ENCODE results near the gene TMEM87B. TPM values are rescaled to one million over a fixed set of nuclear protein-coding genes. Genes with fewer than 3 reads are reported as not detected.

Gene TMEM87B
- total RNA-seq, 1 experiment from 2014 or later = 14.8 TPM

GRCh38 chr2:112032224-112032586 is 22.9 kb upstream of the TMEM87B start:
- no TSS peak for BruUV-seq (replicated peaks)
- ChIA-PET RAD21 (ENCODE audit: low non-redundant PET in 1 of 2, low total read pairs in 2 of 2, uncharacterized antibody in 2 of 2, unreplicated experiment in 2 of 2) (no interaction called here), POLR2A (interaction anchor here (1.0 kb wide), 1 partner anchor 53 kb away, joined by 4 read pairs; no protein-coding TSS in a partner anchor), CTCF (interaction anchor here (1.2 kb wide), 1 partner anchor 12 kb away, joined by 5 read pairs; no protein-coding TSS in a partner anchor)
- Histone ChIP-seq H3K4me2 (ENCODE audit: low read length) (peak overlapping the region; percentile 57; the same call in 1 of the 2 replicates), H4K20me1 (ENCODE audit: insufficient read depth) (no peaks in the 10 kb centered on the region), H3K4me1 (ENCODE audit: control insufficient read depth in 1 of 2, insufficient read depth in 2 of 2, low read length in 2 of 2) (peaks cover 29 to 30% of the 10 kb centered on the region in 2 experiments), H3K4me3 (replicated peaks in 1 of 2; ENCODE audit: low read depth in 1 of 2, low read length in 2 of 2) (no peak overlapping the region), H2AFZ (ENCODE audit: low read depth, low read length, poor library complexity, severe bottlenecking) (no peak overlapping the region), H3K27me3 (ENCODE audit: insufficient read depth, low read length) (no peaks in the 10 kb centered on the region), H3K9me2 (ENCODE audit: insufficient read depth) (no peaks in the 10 kb centered on the region), H3K9ac (ENCODE audit: low read length) (no peak overlapping the region), H3K79me2 (ENCODE audit: insufficient read depth, low read length) (no peaks in the 10 kb centered on the region), H3K9me3 (ENCODE audit: control insufficient read depth in 1 of 2, insufficient read depth in 1 of 2, low read depth in 1 of 2, low read length in 2 of 2) (peaks cover 0 to 2% of the 10 kb centered on the region in 2 experiments; a peak in 1 of 4 replicates), H3K27ac (ENCODE audit: low read depth, low read length) (no peak overlapping the region), H3K36me3 (ENCODE audit: control insufficient read depth in 1 of 2, insufficient read depth in 2 of 2, low read length in 2 of 2) (no peaks in the 10 kb centered on the region)
- ATAC-seq = no peak
- no peak for TF ChIP-seq ELF1 (IDR thresholded peaks at IDR 0.05; ENCODE audit: borderline replicate concordance, low read depth)
- no peak for TF ChIP-seq SP1 (IDR thresholded peaks at IDR 0.05; ENCODE audit: low read depth)
- no peak for TF ChIP-seq ZNF274 (IDR thresholded peaks at IDR 0.05; ENCODE audit: low read depth, low read length)
- TF ChIP-seq TCF7L2 (IDR thresholded peaks at IDR 0.05; ENCODE audit: borderline replicate concordance, extremely low read depth, insufficient read depth, insufficient read length) = no peak
- TF ChIP-seq, protein P1, sequence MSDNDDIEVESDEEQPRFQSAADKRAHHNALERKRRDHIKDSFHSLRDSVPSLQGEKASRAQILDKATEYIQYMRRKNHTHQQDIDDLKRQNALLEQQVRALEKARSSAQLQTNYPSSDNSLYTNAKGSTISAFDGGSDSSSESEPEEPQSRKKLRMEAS (IDR thresholded peaks at IDR 0.05) = no peak
- TF ChIP-seq POLR2AphosphoS5 (IDR thresholded peaks at IDR 0.05; ENCODE audit: low read depth, low read length) = no peak
- no peak for TF ChIP-seq FOSL1 (IDR thresholded peaks at IDR 0.05; ENCODE audit: low read depth)
- no peak for TF ChIP-seq EGR1 (IDR thresholded peaks at IDR 0.05; ENCODE audit: low read depth)
- no peak for TF ChIP-seq SRF (IDR thresholded peaks at IDR 0.05; ENCODE audit: low read depth)
- TF ChIP-seq CBX3 (IDR thresholded peaks at IDR 0.05; ENCODE audit: low read depth) = no peak
- no peak for TF ChIP-seq SIN3A (IDR thresholded peaks at IDR 0.05; ENCODE audit: low read depth)
- no peak for TF ChIP-seq EZH2phosphoT487 (IDR thresholded peaks at IDR 0.05; ENCODE audit: borderline replicate concordance)
- TF ChIP-seq REST (IDR thresholded peaks at IDR 0.05; ENCODE audit: low read depth) = no peak
- no peak for TF ChIP-seq POLR2A (IDR thresholded peaks at IDR 0.05; ENCODE audit: borderline replicate concordance, extremely low read depth, insufficient read depth, insufficient read length)
- no peak for TF ChIP-seq YY1 (IDR thresholded peaks at IDR 0.05; ENCODE audit: extremely low read depth, insufficient replicate concordance, low read depth, low read length)
- intact Hi-C loops (cut with micrococcal nuclease) = loop anchor here (5.0 kb wide), 1 partner anchor 55 kb away; no protein-coding TSS in a partner anchor
- no peak for DNase-seq (ENCODE audit: low read depth, low spot score)

All from HCT116 (cell line).